Epithelial cell of esophagus (primary cell): Measurements from ENCODE around the gene HCN4.

ENCODE experiments used
- DNase-seq: peaks from one replicate; pipeline ENCODE4 v3.0.0; 2010; ENCODE audit warnings: low read depth
- H3K4me3 ChIP-seq: 2 replicates; pipeline ENCODE4 v1.5.1; 2011; ENCODE audit warnings: mild to moderate bottlenecking, low read length, control low read depth
- CTCF ChIP-seq: IDR thresholded peaks from 2 replicates; pipeline ENCODE4 v1.5.1; 2011; ENCODE audit warnings: low read depth, mild to moderate bottlenecking, low read length, control low read depth, inconsistent platforms; ENCODE audit not compliant: insufficient read depth; ENCODE audit errors: missing control alignments

HCN4 gene

GRCh38 chr15:73296609-73297353 lies 72.0 kb downstream of the HCN4 start:
- no peak for TF ChIP-seq CTCF
- no peak overlapping the region for H3K4me3 ChIP-seq
- no peak for DNase-seq

DNA sequence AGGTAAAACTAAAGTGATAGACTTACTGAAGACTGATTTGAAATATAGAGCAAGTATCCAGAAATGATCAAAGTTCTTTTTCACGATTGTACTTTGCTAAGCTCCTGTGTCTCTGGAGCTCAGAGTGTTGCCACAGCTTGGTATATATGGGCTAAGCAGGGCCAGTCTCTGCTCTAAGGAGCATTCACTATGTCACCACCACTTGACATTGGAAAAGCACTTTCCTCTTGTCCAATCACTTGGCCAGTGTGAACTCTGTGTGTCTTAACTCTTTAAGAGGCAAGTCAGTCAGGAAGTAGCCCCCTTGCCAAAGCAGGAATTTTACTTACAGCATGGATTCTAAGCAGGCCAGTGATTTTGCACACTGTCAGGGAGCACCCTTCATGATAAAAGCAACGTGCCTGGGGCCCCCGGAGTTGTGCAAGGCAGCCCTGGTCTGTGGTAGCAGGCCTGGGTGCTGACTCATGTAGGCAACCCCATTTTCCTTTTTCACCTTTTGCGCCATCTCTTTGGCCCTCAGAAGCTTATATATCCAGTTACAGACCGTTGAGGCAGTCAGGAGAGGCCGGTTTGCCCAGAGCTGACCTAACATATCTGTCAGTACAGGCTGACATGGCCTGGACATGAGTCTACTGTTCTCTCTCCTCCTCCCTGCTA lies 73.0 kb downstream of the HCN4 start:
- DNase-seq: peak; percentile 62
- no peak overlapping the region for H3K4me3 ChIP-seq
- no peak for TF ChIP-seq CTCF

DNA sequence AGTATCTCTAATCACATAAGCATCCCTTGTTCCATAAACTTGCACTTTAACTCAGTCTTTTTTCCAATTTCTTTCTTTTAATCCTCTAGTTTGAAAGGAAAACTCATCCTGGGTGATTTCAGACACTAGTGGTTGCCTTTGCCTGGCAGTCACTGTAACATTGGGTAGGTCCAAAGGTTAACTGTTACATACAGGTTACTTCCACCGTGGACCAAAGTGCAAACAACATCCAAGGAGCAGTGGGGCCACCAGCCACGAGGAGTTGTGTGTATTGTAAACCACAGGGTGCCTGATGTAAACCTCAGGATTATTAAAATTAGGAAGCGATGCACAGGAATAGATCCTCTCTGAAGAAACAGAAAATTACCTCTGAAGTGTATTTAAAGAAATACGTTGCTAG lies 75.0 kb downstream of the HCN4 start:
- TF ChIP-seq CTCF: no peak
- no peak overlapping the region for H3K4me3 ChIP-seq
- DNase-seq: no peak

- H3K4me3 ChIP-seq: no peak overlapping the region
- TF ChIP-seq CTCF: no peak
- no peak for DNase-seq
Observed at GRCh38 chr15:73291441-73291840, 77.3 kb downstream of the HCN4 start.

DNA sequence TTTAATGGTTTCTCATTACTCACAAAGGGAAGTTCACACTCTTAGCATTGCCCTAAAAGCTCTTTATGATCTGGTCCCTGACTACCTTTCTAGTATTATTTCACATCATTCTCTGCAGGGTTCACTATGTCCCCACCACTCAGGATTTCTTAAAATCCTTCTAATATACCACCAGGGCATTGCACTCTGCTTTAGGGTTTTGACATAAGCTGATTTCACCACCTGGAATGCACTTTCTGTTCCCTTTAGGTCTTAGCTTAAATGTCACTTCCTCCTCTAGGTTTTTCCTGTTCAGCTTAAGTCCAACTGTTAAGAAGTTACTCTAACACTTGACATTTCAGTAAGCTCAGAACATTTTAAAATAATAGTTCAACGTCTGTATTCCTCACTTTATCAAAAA lies 81.7 kb downstream of the HCN4 start:
- H3K4me3 ChIP-seq: no peak overlapping the region
- no peak for TF ChIP-seq CTCF

DNA sequence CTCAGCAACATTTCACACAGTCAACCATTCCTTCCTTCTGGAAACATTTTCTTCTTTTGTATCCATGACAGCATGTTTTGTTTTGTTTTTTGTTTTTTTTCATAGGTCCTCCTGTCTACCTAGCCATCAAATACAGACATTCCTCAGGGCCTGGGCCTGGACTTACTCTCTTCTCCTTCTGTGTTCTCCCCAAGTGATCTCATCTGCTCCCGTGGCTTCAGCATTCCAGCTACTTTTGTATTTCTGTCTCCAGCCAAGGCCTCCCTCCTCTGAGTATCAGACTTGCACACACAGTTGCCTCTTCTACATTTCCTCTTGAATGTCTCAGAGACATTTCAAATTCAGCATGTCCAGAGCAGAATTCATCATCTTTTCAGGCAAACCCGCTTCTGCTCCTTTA lies 82.4 kb downstream of the HCN4 start:
- H3K4me3 ChIP-seq: no peak overlapping the region
- no peak for DNase-seq
- TF ChIP-seq CTCF: no peak

More for the DNA sequence above, 81.7 kb downstream of the HCN4 start:
- DNase-seq: no peak
